Hepatocyte (in vitro differentiated cells): ENCODE measurements around the gene TRAF2.

Experiments
- CTCF ChIP-seq: fragments of 200-600 bp; sonication (generic); IDR thresholded peaks from 2 replicates; pipeline ENCODE4 v1.5.1; 2016; ENCODE audit warnings: antibody characterized with exemption, mild to moderate bottlenecking; ENCODE audit not compliant: poor library complexity
- EZH2 ChIP-seq: fragments of 200-600 bp; sonication (generic); IDR thresholded peaks from 2 replicates; pipeline ENCODE4 v1.6.1; 2016; ENCODE audit warnings: antibody characterized with exemption, mild to moderate bottlenecking, borderline replicate concordance
- EZH2phosphoT487 ChIP-seq: fragments of 200-600 bp; sonication (generic); IDR thresholded peaks from one replicate; pipeline ENCODE4 v1.6.1; 2018; ENCODE audit warnings: antibody characterized with exemption, mild to moderate bottlenecking, low read depth, moderate library complexity; ENCODE audit not compliant: unreplicated experiment, severe bottlenecking

- no peak for TF ChIP-seq CTCF
- TF ChIP-seq EZH2phosphoT487, result no peak
- no peak for TF ChIP-seq EZH2
Observed at GRCh38 chr9:136855461-136856078, 30.7 kb upstream of the TRAF2 start.
